Stimulated activated CD8-positive, alpha-beta memory T cell treated with anti-CD3 and anti-CD28 coated beads, Interleukin-2, amount 100 ng/mL, for 48 hours (primary cell): Measurements from ENCODE around the gene RAB25.
"Not testable (repeated sequence)": the region's sequence is repeated elsewhere in the genome, so short reads cannot be mapped to it uniquely, and the experiment has no call there.

Experiments used
- DNase-seq, 2 donors: peaks; one replicate each; pipeline ENCODE4 v3.0.0-alpha.2; 2020; ENCODE audit warnings: low read depth in 2 of 2

Gene RAB25

DNA sequence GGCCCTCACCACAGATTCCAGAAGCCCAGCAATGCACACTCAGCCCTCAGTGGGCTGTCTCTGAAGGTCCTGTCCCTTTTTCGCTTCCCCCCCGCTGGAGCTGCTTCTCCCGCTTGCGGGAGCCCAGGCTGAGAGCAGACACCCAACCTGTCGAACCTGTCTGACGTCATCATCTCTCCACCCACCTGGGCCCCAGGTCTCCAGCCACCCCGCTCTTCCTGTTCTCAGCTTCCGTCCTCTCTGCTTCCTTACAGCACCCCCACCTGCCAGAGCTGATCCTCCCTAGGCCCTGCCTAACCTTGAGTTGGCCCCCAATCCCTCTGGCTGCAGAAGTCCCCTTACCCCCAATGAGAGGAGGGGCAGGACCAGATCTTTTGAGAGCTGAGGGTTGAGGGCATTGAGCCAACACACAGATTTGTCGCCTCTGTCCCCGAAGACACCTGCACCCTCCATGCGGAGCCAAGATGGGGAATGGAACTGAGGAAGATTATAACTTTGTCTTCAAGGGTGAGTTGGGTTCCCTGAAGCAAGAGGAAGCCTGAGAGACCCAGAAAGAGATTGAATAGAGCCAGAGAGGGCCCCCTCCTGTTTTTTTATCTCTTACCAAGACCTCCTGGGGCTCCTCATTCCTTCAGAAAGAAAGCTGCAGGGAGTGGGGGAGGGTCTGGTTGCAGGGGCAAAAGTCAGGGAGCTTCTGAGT, at the start of gene RAB25:
TSS of gene RAB25 (plus strand) at position 224 of the 700 bp plus-strand sequence. CDS start at position 465, 241 bp downstream.
- DNase-seq: no peak

DNA sequence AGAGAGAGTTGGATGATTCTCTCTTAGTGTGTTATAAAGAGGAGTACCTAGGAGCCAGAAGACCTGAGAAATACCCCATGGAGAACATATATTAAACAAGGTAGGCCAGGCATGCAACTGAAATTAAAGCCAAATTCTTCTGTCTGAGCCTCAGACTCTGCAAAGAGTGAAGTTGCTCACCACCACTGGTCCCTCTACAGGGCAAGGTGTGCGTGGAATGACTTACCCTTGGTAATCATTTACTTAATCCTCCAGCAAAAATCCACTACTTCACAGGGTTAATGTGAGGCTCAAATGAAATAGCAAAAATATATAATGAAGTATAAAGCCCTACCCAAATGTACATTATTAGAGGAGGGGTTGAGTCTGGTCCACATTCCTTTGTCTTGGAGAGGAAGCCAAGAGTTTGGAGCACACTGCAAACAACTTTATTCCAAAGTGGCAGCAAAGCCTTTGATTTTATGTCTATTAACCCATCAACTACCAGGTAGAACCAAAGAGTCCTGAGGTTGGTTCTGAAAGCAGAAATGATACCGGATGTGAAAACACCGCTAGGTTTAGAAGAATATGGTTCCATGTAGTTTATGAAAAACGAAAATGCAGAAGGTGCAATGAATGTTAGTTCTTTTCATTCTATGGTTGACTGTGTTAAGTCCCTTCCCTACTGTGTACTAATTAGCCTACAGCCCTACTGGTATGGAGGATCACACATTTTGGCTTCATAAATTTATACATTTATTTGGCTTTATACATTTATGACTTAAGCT, 48.7 kb upstream of the RAB25 start:
- DNase-seq: no peak

DNA sequence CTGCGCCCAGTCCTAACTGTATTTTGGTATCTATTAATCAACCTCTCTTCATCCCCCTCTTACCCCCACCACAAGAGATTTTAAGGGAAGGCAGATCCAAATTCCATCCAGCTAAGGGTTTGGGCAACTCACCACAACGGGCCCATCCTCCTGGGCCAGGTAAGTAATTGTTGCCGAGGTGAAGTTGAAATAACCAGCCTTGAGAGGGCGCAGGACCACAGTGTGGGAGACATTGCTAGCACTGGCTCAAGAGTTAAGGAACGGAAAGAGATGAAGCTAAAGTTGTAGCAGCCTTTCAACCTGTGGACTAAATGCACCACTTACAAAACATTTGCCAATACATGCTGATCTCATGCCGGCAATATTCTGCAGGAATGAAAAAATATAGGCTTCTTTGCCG, 46.1 kb upstream of the RAB25 start:
- no peak for DNase-seq

DNA sequence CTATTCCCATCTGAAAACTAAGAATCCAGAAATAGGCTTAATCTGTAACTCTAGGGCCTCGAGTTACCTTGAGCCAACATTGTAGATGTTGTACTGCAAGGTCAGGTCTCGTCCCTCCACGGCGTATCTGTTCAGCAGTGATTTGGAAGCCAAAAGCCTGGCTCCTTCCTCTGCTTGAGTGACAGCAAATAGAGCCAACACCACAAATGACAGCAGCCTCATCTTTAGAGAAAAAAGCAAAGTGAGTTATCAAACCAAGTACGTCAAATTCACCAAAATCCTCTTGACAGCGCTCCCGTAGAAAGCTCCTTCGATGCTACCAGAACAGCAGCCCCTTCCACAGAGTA, 41.0 kb upstream of the RAB25 start:
- no peak for DNase-seq

DNA sequence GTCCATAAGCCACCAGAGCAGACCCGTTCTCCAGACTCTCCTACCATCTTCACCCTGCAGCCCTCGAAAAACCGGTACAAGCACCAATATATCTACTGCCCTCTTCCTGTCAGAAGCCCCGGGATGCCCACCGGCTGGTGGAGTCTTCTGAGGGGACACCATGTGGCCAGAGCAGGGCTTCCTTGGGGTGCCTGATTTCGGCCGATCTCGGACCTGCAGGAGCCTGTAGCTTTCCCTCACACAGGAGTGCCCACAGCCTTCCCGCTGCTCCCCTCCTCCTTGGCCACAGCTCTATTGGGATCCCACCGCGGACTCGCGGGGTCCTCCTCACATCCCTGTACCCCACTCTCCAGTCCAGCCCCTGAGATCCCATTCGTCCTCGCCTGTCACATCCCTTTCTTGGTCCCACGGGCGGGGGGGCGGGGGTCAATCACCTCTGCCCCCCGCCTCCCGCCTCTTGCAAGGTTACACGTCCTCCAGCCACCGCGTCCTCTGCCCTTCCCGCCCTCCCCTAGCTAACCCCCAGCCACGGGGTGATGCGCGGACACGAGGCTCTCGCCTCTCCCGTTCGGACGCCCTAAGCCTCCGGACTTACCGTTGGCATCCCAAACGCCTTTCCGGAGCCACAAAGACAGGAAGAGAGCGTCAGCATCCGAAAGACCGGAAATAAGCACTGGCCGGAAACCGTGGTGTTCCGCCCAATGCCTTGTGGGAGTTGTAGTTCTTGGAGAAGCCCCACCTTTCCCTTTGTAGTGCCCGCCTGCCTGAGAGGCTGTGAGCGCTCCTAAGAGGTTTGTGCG, 40.5 kb upstream of the RAB25 start, which contains the start of gene SSR2:
TSS of gene SSR2 (minus strand) at position 659 of the 800 bp plus-strand sequence. CDS start 784 bp downstream, outside the sequence.
- peak; percentile 60 to 76 for DNase-seq

DNA sequence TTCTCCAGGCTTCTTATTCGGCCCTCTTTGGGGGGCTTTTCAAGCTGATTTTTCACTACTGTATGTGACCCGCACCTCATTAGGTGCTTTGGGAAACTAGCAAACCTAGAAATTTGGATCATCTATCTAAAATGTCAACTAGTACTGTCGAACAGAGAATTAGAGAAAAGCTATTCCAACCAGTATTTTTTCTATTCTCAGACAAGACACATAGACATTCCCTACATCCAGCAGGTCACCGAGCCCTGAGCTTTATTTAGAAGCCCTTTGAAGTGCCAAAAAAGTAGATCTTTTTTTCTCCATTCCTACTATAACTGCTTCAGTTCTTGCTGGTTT, 39.9 kb upstream of the RAB25 start:
- no peak for DNase-seq

DNA sequence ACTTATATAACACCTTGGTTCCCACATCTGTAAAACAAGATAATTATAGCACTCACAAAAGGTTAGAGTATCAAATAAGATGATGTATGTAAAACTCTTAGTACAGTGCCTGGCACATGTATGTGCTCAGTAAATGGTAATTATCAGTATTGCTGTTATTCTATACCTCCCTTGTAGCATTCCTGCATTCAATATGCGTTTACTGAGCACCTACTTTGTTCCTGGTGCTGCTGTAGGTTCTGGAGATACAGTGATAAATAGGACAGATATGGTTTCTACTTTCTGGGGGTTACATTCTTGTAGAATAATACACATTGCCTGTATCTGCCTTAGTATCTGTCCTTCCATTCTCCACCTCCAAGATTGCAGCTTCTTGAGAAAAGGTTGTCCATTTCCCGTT, 39.0 kb upstream of the RAB25 start:
- DNase-seq: no peak

DNA sequence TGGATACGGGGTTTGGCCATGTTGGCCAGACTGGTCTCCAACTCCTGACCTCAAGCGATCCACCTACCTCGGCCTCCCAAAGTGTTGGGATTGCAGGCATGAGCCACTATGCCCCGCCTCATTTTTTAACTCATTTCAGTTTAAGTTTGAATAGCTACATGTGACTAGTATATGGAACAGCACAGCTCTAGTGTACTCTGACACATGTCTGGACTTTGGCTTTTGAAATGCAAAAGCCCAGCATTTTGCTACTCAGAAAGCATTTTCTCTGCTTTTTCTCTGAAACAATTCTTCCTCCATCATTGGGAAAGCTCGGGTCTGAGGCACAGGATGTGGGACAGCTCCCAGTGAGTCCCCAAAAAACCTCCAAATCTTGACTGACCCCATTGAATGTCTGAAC, 36.2 kb upstream of the RAB25 start:
- DNase-seq: no peak

DNA sequence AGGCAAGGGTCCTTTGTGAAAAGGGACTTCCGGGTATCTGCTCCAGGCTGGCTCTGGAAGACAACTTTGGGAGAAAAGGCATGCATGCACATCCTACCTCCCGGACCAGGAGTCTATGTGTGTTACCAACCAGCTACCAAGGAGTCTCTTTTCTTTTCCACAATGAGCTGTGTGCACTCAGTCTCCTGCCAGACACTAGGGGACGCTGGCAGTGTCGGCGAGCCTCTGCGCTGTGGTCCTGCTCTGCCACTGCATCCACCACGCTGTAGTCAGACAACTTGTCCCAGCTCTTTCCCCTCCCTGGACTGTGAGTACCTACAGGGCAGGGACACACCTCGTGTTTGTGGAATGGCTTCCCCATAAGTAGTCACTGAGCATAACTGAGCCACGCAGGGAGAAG, 35.1 kb upstream of the RAB25 start:
- peak; percentile 16 to 26 for DNase-seq

DNA sequence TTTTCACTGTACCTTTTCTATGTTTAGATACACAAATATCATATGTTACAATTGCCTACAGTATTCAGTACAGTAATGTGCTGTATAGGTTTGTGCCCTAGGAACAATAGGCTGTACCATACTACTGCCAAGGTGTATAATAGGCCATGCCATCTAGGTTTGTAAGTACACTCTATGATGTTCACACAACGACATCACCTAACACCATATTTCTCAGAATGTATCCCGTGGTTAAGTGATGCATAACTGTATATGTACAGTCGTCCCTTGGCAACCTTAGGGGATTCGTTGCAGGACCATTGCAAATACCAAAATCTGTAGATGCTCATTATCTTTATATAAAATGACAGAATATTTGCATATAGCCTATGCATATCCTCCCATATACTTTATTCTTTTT, 34.4 kb upstream of the RAB25 start:
- no peak for DNase-seq

DNA sequence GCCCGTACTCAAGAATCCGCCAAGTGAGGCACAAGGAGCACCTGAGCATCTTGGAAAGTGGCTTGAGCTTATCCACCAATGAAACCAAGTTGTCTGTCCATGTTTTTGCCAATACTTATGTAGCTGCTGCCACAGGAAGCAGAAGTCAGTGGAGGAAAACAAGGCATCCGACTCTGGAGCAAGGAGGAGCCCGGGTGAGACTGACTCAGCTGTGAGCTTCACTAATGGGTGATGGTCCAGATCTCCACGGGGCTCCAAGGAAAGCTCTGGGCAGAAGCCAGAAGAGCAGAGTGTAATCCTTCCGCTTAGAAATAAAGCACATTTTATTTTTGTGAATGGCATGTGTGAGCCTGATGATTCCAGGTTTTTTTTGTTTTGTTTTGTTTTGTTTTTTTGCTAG, 27.9 kb upstream of the RAB25 start:
- no peak for DNase-seq

DNA sequence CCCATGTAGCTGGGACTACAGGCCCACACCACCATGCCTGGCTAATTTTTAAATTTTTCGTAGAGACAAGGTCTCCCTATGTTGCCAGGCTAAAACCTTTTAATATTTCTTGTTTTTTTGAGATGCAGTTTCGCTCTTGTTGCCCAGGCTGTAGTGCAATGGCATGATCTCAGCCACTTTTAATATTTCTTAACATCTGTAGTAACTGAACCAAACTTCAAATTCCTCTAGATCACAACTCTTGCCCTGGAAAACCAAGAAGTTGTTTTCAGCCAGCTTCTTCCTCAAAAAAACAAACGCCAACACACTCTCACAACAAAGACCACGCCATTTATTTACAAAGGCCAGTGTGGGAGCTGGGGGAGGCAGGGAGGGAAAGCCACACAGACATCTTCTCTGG, 26.0 kb upstream of the RAB25 start:
- DNase-seq: not testable (repeated sequence)

DNA sequence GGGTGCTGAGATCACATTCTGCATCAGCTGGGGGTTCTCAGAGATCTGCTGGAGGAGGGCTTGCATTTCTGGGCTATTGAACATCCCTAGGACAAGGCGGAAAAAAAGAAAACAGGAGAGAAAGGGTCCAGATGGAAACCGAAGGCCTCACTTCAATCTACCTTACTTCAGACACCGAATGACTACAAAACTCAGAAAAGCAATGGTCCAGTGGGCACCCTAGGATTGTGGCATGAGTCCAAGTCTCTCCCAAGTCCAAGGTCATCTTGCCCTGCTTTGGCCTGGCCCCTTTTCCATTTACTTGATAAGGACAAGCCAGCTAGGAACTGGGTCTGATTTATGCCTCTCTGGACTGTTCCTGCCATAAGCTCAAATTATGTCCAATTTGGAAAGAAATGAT, 18.1 kb upstream of the RAB25 start:
- no peak for DNase-seq

DNA sequence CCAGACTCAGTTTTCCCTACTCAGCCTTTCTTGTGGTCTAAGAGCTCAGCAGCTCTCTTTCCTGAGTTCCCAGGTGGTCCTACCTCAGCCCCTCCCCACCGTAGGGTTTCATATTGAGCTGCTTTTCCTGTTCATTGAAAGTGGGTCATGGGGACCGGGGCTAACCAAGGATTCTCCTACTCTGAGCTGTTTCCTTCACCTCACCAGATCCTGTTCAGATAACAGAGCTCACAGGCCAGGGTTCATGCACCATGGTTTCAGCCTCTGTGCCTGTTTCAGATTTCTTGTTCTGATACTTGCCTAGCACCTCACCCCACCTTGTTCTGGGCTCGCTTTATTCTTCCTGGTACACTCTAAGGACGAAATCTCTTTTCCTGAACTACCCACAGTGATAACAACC, 15.9 kb upstream of the RAB25 start:
- DNase-seq: no peak

DNA sequence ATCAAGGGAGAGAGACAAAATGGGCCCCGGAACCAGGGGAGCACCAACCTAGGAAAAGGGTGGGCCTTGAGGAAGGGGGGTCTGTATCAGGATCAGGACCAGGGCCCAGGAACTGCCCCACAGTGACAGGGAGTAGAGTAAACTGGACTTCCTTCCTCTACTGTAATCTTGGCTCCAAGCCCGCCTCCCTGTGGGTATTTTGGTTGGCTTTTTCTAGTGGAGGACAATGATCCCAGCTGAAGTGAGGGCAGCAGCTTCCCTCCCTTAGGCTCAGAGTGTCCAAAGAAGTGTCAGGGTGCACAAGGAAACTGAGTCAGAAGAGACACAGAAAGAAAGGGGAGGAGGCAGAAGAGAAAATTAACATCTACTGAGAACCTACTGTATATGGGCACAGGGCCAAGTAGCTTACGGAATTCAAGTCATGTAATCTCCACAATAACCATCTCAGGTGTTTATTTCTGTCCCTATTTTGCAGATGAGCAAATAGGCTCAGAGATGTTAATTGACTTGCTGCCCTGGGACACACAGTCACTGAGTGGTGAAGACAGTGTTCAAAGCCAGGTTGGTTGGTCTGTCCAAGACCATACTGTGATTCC, 12.2 kb upstream of the RAB25 start:
- no peak for DNase-seq

DNA sequence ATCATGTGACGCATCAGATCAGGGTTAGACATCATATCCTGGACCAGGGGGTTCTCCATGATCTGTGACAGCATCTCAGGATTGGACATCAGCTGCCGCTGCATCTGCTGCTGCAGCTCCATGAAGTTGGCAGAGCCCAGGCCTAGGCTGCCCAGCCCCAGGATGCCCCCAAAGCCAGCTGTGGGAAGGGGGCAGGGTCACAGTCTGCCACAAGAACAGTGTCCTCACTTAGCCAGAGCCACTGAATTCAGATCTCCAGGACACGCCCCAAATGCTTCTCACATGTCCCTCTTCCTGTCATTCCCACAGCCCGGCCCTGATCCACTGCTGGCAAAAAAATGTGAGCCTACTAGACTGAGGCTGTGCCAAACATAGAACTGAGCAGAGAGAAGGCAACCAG, 10.6 kb upstream of the RAB25 start:
- no peak for DNase-seq

DNA sequence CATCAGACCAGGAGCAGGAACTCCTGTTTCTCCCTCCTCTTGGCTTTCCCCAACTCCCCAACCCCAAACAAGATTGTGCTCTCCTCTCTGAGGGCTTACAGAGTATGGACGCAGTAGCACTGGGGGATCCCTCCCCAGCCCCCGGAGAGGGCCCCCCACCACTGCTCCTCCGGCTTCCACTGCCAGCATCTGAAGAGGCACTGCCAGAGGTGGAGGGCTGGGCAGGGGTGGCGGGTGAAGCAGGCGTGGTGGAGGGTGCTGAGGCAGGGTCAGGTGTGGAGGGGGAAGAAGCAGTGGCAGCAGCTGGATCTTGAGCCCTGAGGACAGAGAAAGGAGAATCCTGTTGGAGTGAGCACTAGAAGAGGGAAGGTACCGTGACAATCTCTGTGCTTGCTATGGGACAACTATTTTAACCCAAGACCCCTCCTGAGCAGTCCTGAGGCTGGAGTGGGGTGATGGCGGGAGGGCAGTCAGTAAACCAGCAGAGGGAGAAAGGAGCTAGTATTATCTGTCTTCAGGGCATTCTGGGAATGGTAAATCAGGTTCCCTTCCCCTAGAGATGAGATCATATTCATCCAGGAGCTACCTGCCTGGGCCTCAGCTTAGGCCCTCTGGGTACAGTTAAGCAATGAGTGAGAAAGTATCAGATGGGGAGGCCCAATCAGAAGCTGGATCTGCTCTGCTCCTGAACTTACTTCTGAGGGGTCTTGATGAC, 9.8 kb upstream of the RAB25 start:
- no peak for DNase-seq

DNA sequence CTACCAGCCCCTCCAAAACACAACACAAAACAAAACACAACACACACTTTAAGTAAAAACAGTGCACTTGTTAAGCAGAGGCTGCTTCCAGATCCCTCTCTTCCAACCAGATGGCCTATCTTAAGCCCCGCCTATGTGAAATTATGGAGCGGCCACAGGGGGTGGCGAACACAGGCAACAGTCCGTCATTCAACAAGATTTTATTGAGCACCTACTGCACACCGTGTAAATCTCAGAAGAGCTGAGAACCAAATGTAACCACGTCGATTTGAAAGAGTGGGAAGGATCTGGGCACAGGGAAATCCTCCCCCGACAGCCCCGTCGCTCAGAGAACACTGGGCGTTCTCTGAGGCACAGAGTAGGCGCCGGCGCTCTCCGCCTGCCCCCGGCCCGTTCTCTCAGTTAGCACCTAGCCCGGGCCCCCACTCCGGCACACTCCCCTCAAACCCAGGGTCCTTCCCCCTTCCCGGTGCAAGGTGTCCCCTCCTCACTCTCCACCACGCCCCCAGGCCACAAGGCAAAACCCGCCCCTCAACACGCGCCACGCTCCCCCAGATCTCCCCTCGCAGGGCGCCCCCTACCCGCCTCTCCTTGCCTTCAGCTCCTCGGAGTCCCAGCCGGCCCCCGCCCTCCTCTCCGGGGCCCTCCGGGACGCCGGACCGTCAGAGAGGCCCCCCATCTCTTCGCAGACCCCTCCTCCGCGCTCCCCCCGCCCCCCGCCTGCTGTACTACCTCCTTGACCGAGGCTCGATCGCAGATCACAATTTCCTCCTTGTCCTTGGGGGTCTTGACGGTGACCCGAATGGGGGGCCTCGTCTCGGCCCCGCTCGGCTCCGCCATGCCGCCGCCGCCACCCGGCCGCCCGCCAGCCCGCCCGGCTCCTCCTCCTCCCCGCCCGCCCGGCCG, 7.8 kb upstream of the RAB25 start:
- peak; percentile 55 to 62 for DNase-seq

DNA sequence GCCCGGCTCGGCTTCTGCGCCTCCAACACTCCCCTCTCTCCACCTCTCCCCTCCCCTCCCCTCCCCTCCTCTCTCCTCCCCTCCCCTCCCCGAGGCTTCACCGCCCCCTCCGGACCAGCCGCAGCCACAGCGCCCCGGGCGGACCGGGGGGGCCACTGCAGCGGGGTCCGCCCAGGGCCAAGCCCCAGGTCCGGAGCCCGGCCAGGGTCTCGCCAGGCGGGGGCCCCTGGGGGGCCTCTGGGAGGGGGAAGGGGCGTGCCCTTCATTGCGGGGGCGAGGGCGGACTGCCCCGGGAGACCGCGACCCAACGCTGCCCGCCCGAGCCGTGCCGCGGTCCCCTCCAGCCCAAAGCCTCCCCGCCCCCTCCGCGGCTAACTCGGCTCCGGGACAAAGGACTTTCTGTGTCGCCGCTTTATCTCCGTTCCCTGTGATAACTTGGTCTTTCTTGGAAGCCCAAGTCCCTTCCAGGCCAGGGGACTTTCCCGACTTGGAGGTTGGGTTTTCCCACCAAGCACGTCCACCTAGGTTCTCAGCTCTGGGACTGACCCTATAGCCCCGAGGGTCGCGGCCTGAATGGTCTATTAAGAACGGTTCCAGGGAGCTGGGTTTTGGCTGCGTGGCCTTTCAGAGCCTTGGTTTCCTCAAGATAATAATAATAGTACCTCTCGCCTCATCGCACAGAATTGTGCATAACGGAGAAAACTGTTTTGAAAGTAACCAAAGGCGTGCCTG, 7.0 kb upstream of the RAB25 start, which contains the start of gene UBQLN4:
TSS of gene UBQLN4 (minus strand) at position 31 of the 732 bp plus-strand sequence. CDS start 97 bp downstream, outside the sequence.
- peak; percentile 70 to 82 for DNase-seq
